HL-60 (cell line): ENCODE results near the gene USP47.

Experiments used
- DNase-seq, 2 experiments: peaks; one replicate each; pipeline ENCODE4 v3.0.0-alpha.2; 2010 to 2020; ENCODE audit warnings: low read depth in 1 of 2, low spot score in 1 of 2
- H3K27ac ChIP-seq: fragments of 250-450 bp; sonication (Bioruptor Pico); replicated peaks from 2 replicates; pipeline ENCODE4 v1.5.1; 2020; ENCODE audit warnings: mild to moderate bottlenecking, moderate library complexity
- H3K27me3 ChIP-seq: fragments of 250-450 bp; sonication (Bioruptor Pico); 2 replicates; pipeline ENCODE4 v1.5.1; 2021; ENCODE audit warnings: mild to moderate bottlenecking, moderate library complexity; ENCODE audit not compliant: insufficient read depth, poor library complexity, severe bottlenecking
- H3K4me3 ChIP-seq: replicated peaks from 2 replicates; pipeline ENCODE4 v1.5.1; 2011; ENCODE audit warnings: mild to moderate bottlenecking, control low read depth, low read length; ENCODE audit not compliant: insufficient read depth
- GABPA ChIP-seq: IDR thresholded peaks from 2 replicates; pipeline ENCODE4 v1.6.1; 2012; ENCODE audit warnings: low read depth
- POLR2AphosphoS5 ChIP-seq: IDR thresholded peaks from 2 replicates; pipeline ENCODE4 v1.6.1; 2012; ENCODE audit warnings: low read depth
- REST ChIP-seq: IDR thresholded peaks from 2 replicates; pipeline ENCODE4 v1.6.1; 2012; ENCODE audit warnings: low read depth; ENCODE audit not compliant: insufficient replicate concordance
- SPI1 ChIP-seq: IDR thresholded peaks from 2 replicates; pipeline ENCODE4 v1.6.1; 2012; ENCODE audit warnings: low read depth, mild to moderate bottlenecking, borderline replicate concordance
- TF ChIP-seq, protein P1 (sequence below): IDR thresholded peaks from one replicate; pipeline ENCODE4 v1.5.1; 2011; ENCODE audit warnings: low read length, control low read depth, inconsistent platforms; ENCODE audit not compliant: insufficient read depth

The USP47 gene

DNA sequence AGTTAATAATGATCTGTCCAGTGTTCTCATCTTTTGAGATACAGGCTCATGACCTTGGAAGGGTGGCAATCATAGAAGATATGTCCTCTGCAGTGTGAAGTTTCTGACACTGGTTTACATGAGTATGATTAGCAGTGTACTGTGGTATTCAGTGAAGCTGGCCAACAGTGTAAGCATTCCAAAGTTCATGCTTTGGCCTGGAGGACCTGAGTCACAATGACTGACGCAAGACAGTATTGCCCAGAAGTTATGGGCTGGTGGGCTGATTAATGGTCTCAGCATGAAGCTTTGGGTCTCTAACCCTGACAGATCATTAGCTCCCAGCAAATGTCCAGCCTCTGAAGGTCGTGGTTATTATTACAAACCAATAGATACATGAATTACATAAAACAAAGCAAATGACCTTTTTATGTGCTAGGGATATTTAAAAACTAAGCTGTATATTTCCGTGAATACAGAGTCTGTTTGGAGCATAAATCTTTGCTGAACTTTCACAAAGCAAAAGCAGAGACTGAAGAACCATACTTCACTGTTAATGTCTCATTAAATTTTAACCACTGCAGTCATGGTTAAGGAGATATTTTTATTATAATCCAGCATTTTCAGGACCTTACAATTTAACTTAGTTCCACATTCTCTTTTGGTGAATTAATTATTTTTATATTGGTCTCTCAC lies 28.3 kb upstream of the USP47 start:
- H3K27me3 ChIP-seq: no peaks in the 10 kb centered on the region
- H3K27ac ChIP-seq: no peak overlapping the region
- H3K4me3 ChIP-seq: no peak overlapping the region
- TF ChIP-seq REST (no peak), POLR2AphosphoS5 (no peak), SPI1 (no peak), GABPA (no peak)
- TF ChIP-seq, protein P1, sequence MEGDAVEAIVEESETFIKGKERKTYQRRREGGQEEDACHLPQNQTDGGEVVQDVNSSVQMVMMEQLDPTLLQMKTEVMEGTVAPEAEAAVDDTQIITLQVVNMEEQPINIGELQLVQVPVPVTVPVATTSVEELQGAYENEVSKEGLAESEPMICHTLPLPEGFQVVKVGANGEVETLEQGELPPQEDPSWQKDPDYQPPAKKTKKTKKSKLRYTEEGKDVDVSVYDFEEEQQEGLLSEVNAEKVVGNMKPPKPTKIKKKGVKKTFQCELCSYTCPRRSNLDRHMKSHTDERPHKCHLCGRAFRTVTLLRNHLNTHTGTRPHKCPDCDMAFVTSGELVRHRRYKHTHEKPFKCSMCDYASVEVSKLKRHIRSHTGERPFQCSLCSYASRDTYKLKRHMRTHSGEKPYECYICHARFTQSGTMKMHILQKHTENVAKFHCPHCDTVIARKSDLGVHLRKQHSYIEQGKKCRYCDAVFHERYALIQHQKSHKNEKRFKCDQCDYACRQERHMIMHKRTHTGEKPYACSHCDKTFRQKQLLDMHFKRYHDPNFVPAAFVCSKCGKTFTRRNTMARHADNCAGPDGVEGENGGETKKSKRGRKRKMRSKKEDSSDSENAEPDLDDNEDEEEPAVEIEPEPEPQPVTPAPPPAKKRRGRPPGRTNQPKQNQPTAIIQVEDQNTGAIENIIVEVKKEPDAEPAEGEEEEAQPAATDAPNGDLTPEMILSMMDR: no peak
- DNase-seq: no peak

- no peak overlapping the region for H3K4me3 ChIP-seq
- H3K27me3 ChIP-seq: no peaks in the 10 kb centered on the region
- TF ChIP-seq SPI1: no peak
- TF ChIP-seq, protein P1: no peak
- TF ChIP-seq GABPA: no peak
- TF ChIP-seq POLR2AphosphoS5: no peak
- no peak for TF ChIP-seq REST
- no peak for DNase-seq
- H3K27ac ChIP-seq: no peak overlapping the region
These were observed 26.9 kb upstream of the USP47 start for GRCh38 chr11:11814614-11815452.

DNA sequence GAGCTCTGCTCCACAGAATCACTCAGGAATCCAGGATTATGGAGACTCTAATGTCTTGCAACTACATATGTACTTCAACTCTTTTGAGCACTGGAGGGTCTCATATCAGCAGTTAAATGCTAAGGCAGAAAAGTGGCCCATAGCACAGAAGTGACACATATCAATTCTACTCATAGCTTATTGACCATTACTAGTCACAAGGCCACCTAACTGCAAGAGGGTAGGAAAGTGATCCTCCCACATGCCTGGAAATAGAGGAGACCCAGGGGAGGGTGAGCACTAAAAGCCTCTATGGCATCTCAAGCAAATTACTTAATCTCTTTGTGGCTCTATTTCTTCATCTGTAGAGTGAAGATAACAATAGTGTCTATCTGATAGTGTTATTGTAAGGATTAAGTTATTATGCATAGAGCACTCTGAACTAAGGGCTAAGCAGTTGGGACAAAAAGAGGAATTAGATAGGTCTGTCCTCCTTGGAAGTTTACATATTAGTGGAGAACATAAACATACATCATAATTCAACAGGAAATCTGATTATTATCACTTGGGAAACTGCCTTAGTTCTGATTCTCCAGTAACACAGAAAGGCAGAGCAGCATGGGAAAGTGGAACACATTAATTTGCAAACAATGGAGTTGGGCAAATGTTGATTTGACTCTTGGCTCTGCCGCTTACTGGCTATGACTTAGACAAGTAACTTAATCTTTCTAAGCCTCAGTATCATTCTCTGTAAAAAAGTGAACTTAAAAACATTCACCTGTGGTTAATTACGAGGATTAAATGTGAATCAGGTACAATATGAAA lies 25.1 kb upstream of the USP47 start:
- H3K27ac ChIP-seq: no peak overlapping the region
- no peak for DNase-seq
- no peaks in the 10 kb centered on the region for H3K27me3 ChIP-seq
- no peak overlapping the region for H3K4me3 ChIP-seq
- TF ChIP-seq GABPA (no peak), REST (no peak), SPI1 (no peak), POLR2AphosphoS5 (no peak)
- TF ChIP-seq, protein P1: no peak
